Hepatocyte (in vitro differentiated cells): ENCODE results near the gene LRRC26.

ENCODE experiments used
- EZH2 ChIP-seq: fragments of 200-600 bp; sonication (generic); IDR thresholded peaks from 2 replicates; pipeline ENCODE4 v1.6.1; 2016; ENCODE audit warnings: antibody characterized with exemption, mild to moderate bottlenecking, borderline replicate concordance
- EZH2phosphoT487 ChIP-seq: fragments of 200-600 bp; sonication (generic); IDR thresholded peaks from one replicate; pipeline ENCODE4 v1.6.1; 2018; ENCODE audit warnings: antibody characterized with exemption, mild to moderate bottlenecking, low read depth, moderate library complexity; ENCODE audit not compliant: unreplicated experiment, severe bottlenecking
- TF ChIP-seq, protein P1 (sequence below): fragments of 200-600 bp; sonication (generic); IDR thresholded peaks from 2 replicates; pipeline ENCODE4 v1.5.1; 2016; ENCODE audit warnings: antibody characterized with exemption, mild to moderate bottlenecking; ENCODE audit not compliant: poor library complexity

DNA sequence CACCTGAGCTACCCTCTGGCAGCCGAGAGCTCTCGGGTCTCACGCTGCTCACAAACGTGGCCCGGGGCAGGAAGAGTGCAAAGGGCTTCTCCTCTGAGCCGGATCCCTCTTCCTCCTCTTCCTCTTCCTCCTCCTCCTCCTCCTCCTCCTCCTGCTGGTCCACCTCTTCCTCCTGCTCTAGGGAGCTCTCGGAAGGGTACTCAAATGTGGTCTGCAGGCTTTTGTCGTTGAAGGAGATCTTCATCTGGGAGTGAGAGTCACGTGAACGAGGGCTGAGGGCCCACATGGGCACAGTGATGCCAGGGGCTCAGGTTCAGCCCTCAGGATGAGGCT is 22.6 kb upstream of the LRRC26 start:
- TF ChIP-seq EZH2 (no peak), EZH2phosphoT487 (no peak)
- TF ChIP-seq, protein P1, sequence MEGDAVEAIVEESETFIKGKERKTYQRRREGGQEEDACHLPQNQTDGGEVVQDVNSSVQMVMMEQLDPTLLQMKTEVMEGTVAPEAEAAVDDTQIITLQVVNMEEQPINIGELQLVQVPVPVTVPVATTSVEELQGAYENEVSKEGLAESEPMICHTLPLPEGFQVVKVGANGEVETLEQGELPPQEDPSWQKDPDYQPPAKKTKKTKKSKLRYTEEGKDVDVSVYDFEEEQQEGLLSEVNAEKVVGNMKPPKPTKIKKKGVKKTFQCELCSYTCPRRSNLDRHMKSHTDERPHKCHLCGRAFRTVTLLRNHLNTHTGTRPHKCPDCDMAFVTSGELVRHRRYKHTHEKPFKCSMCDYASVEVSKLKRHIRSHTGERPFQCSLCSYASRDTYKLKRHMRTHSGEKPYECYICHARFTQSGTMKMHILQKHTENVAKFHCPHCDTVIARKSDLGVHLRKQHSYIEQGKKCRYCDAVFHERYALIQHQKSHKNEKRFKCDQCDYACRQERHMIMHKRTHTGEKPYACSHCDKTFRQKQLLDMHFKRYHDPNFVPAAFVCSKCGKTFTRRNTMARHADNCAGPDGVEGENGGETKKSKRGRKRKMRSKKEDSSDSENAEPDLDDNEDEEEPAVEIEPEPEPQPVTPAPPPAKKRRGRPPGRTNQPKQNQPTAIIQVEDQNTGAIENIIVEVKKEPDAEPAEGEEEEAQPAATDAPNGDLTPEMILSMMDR: no peak
